T1000 (cell line): ENCODE results near the gene TP53BP1.
"Not testable (repeated sequence)": the region's sequence is repeated elsewhere in the genome, so short reads cannot be mapped to it uniquely, and the experiment has no call there.

Experiments used
- DNase-seq: peaks from one replicate; lab custom pipeline; 2025; ENCODE audit warnings: mixed read lengths; lab: John Stamatoyannopoulos, UW

The TP53BP1 gene, protein sequence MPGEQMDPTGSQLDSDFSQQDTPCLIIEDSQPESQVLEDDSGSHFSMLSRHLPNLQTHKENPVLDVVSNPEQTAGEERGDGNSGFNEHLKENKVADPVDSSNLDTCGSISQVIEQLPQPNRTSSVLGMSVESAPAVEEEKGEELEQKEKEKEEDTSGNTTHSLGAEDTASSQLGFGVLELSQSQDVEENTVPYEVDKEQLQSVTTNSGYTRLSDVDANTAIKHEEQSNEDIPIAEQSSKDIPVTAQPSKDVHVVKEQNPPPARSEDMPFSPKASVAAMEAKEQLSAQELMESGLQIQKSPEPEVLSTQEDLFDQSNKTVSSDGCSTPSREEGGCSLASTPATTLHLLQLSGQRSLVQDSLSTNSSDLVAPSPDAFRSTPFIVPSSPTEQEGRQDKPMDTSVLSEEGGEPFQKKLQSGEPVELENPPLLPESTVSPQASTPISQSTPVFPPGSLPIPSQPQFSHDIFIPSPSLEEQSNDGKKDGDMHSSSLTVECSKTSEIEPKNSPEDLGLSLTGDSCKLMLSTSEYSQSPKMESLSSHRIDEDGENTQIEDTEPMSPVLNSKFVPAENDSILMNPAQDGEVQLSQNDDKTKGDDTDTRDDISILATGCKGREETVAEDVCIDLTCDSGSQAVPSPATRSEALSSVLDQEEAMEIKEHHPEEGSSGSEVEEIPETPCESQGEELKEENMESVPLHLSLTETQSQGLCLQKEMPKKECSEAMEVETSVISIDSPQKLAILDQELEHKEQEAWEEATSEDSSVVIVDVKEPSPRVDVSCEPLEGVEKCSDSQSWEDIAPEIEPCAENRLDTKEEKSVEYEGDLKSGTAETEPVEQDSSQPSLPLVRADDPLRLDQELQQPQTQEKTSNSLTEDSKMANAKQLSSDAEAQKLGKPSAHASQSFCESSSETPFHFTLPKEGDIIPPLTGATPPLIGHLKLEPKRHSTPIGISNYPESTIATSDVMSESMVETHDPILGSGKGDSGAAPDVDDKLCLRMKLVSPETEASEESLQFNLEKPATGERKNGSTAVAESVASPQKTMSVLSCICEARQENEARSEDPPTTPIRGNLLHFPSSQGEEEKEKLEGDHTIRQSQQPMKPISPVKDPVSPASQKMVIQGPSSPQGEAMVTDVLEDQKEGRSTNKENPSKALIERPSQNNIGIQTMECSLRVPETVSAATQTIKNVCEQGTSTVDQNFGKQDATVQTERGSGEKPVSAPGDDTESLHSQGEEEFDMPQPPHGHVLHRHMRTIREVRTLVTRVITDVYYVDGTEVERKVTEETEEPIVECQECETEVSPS (N-terminal part only)

DNA sequence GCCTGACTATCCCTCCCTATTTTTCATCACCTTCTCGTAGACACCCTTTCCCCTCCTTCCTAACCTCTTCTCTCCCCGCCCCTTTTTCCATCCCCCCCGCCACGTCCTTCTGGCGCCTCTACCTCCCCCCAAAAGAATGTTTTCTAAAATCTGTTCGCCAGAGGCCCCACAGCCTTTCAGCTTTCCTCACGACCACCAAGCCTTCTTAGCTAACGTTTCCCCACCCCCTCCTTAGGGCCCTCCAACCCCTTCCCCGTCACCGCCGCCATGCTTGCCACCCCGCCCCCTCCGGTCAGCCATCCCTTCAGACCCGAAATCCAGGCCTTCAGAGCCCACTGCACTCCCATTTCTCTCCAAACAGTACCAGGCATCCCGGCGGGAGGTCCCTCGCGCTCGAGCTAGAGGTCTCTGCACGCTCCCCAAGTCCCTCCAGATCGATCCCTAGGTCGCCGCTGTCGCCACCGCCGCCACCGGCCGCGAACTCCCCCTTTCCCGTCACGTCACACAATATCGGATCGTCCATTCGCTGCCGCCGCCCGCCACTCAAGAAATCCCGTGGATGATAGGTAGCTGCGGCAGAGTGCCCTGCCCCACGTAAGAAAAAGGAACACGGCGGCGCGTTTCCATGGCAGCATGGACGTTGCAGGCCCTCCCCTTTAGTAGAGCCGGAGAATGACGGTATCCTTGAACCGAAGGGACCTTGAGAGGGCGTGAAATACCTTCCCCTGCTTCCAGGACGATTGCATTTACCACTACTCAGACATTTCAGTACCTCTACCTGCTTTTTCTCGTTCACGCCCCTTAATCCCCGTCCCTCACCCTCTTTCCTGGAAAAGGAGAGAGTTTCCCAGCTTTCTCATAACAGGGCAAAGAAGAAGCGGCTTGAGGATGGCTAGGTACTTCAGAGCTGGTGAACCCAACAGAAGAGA is at the start of gene TP53BP1:
Gene TP53BP1, minus strand, starts transcription at position 484 of the 929 bp plus-strand sequence. Its CDS starts 113 bp downstream, at position 371.
- peak; percentile 85 for DNase-seq

DNA sequence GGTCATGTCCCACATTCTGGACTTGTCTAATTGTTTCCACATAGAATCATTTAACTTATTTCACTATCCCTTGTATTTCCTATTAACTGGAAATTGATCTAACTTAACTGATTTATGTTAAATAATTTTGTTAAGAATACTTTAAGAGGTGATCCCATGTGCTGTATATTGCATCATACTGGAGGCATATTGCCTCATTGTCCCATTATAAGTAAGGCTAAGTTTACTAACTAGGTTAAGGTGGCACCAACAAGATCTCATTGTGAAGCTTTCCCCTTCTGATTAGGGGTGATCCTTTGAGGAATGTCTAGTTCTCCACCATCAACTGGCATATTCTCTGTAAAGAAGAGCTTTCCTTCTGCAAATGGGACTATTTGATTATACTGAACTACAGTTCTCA is 48.8 kb upstream of the TP53BP1 start:
- DNase-seq = no peak

DNA sequence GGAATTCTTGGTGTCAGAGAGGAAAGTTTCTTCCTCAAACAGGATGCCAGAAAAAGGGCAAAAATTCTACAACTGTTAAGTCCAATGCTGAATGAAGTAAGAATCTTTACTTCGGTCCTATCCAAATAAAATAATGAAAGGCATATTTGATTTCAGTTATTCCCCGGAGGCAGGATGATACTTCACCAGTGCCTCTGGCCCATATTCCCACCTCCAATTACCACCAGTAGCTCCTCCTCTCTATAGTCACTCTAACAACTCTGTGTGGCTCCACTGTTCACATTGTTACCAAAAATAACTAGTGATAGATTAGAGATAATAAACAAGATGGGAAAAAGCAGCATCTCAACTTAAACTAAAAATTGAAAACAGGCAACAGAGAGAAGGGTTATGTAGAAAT is 45.1 kb upstream of the TP53BP1 start:
- no peak for DNase-seq

DNA sequence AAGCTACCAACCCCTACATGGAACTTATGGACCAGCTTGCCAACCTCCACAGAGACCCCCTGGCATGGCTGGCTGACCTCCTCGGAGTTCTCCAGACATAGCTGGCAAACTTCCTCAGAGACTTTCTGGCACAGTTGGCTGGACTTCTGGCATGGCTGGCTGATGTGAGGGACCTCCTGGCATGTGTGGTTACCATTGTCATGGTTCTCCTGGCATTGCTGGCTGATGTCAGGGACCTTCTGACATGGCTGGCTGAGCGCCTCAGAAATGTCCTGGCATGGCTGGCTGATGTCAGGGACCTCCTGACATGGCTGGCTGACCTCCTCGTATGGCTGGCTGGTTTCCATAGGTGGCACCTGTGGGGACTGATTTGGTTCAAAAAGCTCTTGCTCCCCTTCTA is 41.9 kb upstream of the TP53BP1 start:
- no peak for DNase-seq

DNA sequence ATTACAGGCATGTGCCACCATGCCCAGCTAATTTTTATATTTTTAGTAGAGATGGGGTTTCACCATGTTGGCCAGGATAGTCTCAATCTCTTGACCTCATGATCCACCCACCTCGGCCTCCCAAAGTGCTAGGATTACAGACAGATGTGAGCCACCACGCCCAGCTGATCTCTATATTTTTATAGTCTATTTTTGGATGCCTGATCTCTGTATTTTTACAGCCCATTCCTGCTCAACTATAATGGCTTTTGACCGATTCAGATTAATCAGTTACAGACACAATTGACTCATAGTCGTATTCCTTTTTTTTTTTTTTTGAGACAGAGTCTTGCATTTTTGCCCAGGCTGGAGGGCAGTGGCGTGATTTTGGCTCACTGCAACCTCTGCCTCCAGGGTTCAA is 39.9 kb upstream of the TP53BP1 start:
- not testable (repeated sequence) for DNase-seq

DNA sequence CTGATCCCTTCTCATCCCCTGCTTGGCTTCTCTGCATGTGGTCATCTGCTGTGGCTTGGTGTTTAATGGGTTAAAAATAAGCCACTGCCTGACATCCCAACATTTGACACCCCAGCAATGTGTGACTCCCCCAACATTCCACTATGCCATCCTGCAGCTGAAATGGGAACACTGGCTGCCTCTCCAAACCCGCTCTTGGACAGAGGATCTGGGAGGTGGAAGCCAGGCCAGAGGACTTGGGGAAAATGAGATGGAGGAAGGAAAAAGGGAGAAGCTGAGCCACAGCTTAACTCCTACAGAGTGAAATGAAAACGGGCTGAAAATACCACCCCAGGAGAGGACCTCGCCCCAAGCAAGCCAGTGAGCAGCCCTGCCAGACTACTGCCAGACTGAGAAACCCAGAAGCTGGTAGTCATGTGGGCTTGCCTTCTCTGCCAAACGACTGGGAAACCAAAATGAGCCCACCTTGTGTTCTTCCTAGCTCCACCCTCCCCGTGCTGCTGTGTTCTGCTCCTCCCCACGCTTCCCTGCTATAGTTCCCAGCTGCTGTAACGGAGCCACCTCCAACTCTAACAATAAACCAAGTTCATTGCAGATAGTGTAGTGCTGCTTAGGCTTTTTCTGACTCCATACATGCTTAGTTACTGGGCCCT is 38.2 kb upstream of the TP53BP1 start:
- no peak for DNase-seq

DNA sequence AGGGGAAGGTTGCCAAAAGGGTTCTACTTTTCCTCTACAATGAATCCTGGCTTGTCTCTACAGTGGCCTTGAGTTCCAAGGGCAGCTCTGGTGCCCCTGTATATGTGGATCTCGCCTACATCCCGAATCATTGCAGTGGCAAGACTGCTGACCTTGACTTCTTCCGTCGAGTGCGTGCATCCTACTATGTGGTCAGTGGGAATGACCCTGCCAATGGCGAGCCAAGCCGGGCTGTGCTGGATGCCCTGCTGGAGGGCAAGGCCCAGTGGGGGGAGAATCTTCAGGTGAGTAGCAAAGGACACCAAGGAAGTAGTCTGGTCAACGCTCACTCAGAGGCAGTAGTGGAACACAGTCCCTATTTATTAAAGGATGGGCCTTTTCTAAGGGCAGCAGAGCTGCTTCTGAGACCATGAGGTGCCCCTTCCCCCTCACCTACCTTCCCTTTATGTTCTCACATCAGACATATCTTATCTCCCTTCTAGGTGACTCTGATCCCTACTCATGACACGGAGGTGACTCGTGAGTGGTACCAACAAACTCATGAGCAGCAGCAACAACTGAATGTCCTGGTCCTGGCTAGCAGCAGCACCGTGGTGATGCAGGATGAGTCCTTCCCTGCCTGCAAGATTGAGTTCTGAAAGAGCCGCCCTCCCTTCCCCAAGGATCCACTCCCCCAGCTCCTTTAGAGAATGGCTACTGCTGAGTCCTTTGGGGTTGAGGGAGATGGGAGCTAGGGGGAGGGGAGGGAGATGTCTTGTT is 36.8 kb upstream of the TP53BP1 start:
- DNase-seq = no peak

DNA sequence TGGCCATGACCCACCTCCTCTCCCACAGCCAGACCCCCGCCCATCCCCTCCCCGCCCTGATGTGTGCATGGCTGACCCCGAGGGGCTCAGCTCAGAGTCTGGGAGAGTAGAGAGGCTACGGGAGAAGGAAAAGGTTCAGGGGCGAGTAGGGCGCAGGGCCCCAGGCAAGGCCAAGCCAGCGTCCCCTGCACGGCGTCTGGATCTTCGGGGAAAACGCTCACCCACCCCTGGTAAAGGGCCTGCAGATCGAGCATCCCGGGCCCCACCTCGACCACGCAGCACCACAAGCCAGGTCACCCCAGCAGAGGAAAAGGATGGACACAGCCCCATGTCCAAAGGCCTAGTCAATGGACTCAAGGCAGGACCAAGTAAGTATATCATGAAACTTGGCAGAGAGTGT is 36.2 kb upstream of the TP53BP1 start:
- no peak for DNase-seq

DNA sequence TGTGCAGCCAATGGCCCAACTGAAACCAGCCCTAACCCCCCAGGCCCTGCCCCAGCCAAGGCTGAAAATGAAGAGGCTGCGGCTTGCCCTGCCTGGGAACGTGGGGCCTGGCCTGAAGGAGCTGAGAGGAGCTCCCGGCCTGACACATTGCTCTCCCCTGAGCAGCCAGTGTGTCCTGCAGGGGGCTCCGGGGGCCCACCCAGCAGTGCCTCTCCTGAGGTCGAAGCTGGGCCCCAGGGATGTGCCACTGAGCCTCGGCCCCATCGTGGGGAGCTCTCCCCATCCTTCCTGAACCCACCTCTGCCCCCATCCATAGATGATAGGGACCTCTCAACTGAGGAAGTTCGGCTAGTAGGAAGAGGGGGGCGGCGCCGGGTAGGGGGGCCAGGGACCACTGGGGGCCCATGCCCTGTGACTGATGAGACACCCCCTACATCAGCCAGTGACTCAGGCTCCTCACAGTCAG is 35.6 kb upstream of the TP53BP1 start:
- no peak for DNase-seq

DNA sequence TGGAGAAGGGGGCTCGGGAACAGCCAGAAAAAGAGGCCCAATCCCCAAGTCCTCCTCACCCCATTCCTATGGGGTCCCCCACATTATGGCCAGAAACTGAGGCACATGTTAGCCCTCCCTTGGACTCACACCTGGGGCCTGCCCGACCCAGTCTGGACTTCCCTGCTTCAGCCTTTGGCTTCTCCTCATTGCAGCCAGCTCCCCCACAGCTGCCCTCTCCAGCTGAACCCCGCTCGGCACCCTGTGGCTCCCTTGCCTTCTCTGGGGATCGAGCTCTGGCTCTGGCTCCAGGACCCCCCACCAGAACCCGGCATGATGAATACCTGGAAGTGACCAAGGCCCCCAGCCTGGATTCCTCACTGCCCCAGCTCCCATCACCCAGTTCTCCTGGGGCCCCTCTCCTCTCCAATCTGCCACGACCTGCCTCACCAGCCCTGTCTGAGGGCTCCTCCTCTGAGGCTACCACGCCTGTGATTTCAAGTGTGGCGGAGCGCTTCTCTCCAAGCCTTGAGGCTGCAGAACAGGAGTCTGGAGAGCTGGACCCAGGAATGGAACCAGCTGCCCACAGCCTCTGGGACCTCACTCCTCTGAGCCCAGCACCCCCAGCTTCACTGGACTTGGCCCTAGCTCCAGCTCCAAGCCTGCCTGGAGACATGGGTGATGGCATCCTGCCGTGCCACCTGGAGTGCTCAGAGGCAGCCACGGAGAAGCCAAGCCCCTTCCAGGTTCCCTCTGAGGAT is 35.0 kb upstream of the TP53BP1 start:
- DNase-seq = no peak

DNA sequence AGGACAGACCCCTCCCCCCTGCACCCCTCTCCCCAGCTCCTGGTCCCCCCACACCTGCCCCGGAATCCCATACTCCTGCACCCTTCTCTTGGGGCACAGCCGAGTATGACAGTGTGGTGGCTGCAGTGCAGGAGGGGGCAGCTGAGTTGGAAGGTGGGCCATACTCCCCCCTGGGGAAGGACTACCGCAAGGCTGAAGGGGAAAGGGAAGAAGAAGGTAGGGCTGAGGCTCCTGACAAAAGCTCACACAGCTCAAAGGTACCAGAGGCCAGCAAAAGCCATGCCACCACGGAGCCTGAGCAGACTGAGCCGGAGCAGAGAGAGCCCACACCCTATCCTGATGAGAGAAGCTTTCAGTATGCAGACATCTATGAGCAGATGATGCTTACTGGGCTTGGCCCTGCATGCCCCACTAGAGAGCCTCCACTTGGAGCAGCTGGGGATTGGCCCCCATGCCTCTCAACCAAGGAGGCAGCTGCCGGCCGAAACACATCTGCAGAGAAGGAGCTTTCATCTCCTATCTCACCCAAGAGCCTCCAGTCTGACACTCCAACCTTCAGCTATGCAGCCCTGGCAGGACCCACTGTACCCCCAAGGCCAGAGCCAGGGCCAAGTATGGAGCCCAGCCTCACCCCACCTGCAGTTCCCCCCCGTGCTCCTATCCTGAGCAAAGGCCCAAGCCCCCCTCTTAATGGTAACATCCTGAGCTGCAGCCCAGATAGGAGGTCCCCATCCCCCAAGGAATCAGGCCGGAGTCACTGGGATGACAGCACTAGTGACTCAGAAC is 34.3 kb upstream of the TP53BP1 start:
- no peak for DNase-seq

DNA sequence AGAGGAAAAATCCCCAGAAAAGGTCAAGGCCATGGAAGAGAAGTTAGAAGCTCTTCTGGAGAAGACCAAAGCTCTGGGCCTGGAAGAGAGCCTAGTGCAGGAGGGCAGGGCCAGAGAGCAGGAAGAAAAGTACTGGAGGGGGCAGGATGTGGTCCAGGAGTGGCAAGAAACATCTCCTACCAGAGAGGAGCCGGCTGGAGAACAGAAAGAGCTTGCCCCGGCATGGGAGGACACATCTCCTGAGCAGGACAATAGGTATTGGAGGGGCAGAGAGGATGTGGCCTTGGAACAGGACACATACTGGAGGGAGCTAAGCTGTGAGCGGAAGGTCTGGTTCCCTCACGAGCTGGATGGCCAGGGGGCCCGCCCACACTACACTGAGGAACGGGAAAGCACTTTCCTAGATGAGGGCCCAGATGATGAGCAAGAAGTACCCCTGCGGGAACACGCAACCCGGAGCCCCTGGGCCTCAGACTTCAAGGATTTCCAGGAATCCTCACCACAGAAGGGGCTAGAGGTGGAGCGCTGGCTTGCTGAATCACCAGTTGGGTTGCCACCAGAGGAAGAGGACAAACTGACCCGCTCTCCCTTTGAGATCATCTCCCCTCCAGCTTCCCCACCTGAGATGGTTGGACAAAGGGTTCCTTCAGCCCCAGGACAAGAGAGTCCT is 33.4 kb upstream of the TP53BP1 start:
- DNase-seq = no peak

DNA sequence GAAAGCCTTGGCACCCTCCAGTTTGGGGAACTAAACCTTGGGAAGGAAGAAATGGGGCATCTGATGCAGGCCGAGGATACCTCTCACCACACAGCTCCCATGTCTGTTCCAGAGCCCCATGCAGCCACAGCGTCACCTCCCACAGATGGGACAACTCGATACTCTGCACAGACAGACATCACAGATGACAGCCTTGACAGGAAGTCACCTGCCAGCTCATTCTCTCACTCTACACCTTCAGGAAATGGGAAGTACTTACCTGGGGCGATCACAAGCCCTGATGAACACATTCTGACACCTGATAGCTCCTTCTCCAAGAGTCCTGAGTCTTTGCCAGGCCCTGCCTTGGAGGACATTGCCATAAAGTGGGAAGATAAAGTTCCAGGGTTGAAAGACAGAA is 32.2 kb upstream of the TP53BP1 start:
- no peak for DNase-seq

DNA sequence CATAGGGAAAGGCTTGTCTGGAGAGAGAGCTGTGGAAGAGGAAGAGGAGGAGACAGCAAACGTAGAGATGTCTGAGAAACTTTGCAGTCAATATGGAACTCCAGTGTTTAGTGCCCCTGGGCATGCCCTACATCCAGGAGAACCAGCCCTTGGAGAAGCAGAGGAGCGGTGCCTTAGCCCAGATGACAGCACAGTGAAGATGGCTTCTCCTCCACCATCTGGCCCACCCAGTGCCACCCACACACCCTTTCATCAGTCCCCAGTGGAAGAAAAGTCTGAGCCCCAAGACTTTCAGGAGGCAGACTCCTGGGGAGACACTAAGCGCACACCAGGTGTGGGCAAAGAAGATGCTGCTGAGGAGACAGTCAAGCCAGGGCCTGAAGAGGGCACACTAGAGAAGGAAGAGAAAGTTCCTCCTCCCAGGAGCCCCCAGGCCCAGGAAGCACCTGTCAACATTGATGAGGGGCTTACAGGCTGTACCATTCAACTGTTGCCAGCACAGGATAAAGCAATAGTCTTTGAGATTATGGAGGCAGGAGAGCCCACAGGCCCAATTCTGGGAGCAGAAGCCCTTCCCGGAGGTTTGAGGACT is 31.4 kb upstream of the TP53BP1 start:
- DNase-seq = no peak

DNA sequence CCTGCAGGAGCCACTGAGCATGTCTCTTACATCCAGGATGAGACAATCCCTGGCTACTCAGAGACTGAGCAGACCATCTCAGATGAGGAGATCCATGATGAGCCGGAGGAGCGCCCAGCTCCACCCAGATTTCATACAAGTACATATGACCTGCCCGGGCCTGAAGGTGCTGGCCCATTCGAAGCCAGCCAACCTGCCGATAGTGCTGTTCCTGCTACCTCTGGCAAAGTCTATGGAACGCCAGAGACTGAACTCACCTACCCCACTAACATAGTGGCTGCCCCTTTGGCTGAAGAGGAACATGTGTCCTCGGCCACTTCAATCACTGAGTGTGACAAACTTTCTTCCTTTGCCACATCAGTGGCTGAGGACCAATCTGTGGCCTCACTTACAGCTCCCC is 30.7 kb upstream of the TP53BP1 start:
- DNase-seq = no peak

DNA sequence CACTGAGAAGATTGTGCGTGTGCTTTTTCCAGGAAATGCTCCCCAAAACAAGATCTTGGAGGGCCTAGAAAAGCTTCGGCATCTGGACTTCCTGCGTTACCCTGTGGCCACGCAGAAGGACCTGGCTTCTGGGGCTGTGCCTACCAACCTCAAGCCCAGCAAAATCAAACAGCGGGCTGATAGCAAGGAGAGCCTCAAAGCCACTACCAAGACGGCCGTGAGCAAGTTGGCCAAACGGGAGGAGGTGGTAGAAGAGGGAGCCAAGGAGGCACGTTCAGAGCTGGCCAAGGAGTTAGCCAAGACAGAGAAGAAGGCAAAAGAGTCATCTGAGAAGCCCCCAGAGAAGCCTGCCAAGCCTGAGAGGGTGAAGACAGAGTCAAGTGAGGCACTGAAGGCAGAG is 29.3 kb upstream of the TP53BP1 start:
- DNase-seq = no peak

DNA sequence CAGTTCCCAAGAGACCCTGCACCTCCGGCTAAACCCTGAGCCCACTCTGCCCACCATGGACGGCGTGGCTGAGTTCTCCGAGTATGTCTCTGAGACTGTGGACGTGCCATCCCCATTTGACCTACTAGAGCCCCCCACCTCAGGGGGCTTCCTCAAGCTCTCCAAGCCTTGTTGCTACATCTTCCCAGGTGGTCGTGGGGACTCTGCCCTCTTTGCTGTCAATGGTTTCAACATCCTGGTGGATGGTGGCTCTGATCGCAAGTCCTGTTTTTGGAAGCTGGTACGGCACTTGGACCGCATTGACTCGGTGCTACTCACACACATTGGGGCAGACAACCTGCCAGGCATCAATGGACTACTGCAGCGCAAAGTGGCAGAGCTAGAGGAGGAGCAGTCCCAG is 28.5 kb upstream of the TP53BP1 start:
- DNase-seq = no peak
